Vagina (tissue), 2 donors: ENCODE measurements around the gene EPN2.

Experiments
- CTCF ChIP-seq, 3 experiments: fragments of 450-650 bp in 2 of 3; fragments of 200-600 bp in 1 of 3; sonication (generic) in 1 of 3; IDR thresholded peaks; one replicate each; pipeline ENCODE4 v1.5.1; 2017 to 2019; ENCODE audit warnings: antibody characterized with exemption in 3 of 3, mild to moderate bottlenecking in 2 of 3, moderate library complexity in 2 of 3
- POLR2AphosphoS5 ChIP-seq, 2 donors: sonication (generic); formaldehyde crosslinking; IDR thresholded peaks; one replicate each; pipeline ENCODE4 v1.9.0; 2017; ENCODE audit warnings: antibody characterized with exemption in 2 of 2, mild to moderate bottlenecking in 2 of 2, low read depth in 1 of 2; ENCODE audit not compliant: insufficient read depth in 1 of 2

GRCh38 chr17:19249681-19250080 is 12.5 kb downstream of the EPN2 start:
- peak in 1 of 2 donors; percentile 35 for TF ChIP-seq POLR2AphosphoS5 (IDR thresholded peaks at IDR 0.05; ENCODE audit: insufficient read depth in 1 of 2, low read depth in 1 of 2)
- TF ChIP-seq CTCF (IDR thresholded peaks at IDR 0.05) = no peak
